ENCODE results near the gene HES6.

The HES6 gene

GRCh38 chr2:238282861-238283738 lies 43.3 kb upstream of the HES6 start:
- DNase-seq = no peak
- Histone ChIP-seq H3K23ac (ENCODE audit: low read length) (no peak overlapping the region), H4K5ac (ENCODE audit: low read length) (no peak overlapping the region), H3K4ac (ENCODE audit: low read depth, low read length) (no peak overlapping the region), H3K9ac (ENCODE audit: low read length) (no peak overlapping the region), H3K56ac (ENCODE audit: low read length) (no peak overlapping the region), H3K79me2 (ENCODE audit: control insufficient read depth, insufficient read depth, low read length) (peaks cover 5% of the 10 kb centered on the region), H3K27ac (ENCODE audit: low read depth, low read length) (no peak overlapping the region), H3K18ac (ENCODE audit: low read length) (no peak overlapping the region), H3K4me1 (ENCODE audit: control insufficient read depth, low read depth, low read length) (peaks cover 5% of the 10 kb centered on the region), H2AK5ac (ENCODE audit: low read length) (no peak overlapping the region), H3K36me3 (ENCODE audit: control insufficient read depth, insufficient read depth, low read length) (no peaks in the 10 kb centered on the region), H4K8ac (ENCODE audit: low read depth, low read length) (no peak overlapping the region), H3K4me3 (ENCODE audit: low read length) (no peak overlapping the region), H2BK5ac (ENCODE audit: low read length) (no peak overlapping the region), H3K4me2 (ENCODE audit: low read length) (no peak overlapping the region), H3K27me3 (ENCODE audit: insufficient read depth, low read length, poor library complexity) (no peaks in the 10 kb centered on the region), H2BK120ac (ENCODE audit: low read depth, low read length) (no peak overlapping the region), H3K79me1 (ENCODE audit: low read length) (peaks cover 14% of the 10 kb centered on the region), H2BK15ac (replicated peaks; ENCODE audit: low read depth) (no peak overlapping the region)
- no CpG with 5 or more reads among the region's 17 CpGs for WGBS (ENCODE audit: extremely low coverage, insufficient coverage, low lambda C conversion rate)

GRCh38 chr2:238281826-238282480 lies 42.1 kb upstream of the HES6 start:
- peaks cover 5% of the 10 kb centered on the region for H3K79me2 ChIP-seq (ENCODE audit: control insufficient read depth, insufficient read depth, low read length)
- no peak overlapping the region for H2BK5ac ChIP-seq (ENCODE audit: low read length)
- no peak overlapping the region for H3K4me2 ChIP-seq (ENCODE audit: low read length)
- peaks cover 2% of the 10 kb centered on the region for H3K4me1 ChIP-seq (ENCODE audit: control insufficient read depth, low read depth, low read length)
- no peak overlapping the region for H3K23ac ChIP-seq (ENCODE audit: low read length)
- no peak overlapping the region for H2BK120ac ChIP-seq (ENCODE audit: low read depth, low read length)
- no peak overlapping the region for H3K27ac ChIP-seq (ENCODE audit: low read depth, low read length)
- H3K36me3 ChIP-seq (ENCODE audit: control insufficient read depth, insufficient read depth, low read length) = no peaks in the 10 kb centered on the region
- no peak overlapping the region for H3K4ac ChIP-seq (ENCODE audit: low read depth, low read length)
- no peak overlapping the region for H3K18ac ChIP-seq (ENCODE audit: low read length)
- no CpG with 5 or more reads among the region's 13 CpGs for WGBS (ENCODE audit: extremely low coverage, insufficient coverage, low lambda C conversion rate)
- H3K27me3 ChIP-seq (ENCODE audit: insufficient read depth, low read length, poor library complexity) = no peaks in the 10 kb centered on the region
- H2AK5ac ChIP-seq (ENCODE audit: low read length) = no peak overlapping the region
- H2BK15ac ChIP-seq (replicated peaks; ENCODE audit: low read depth) = no peak overlapping the region
- H3K79me1 ChIP-seq (ENCODE audit: low read length) = peaks cover 11% of the 10 kb centered on the region
- no peak overlapping the region for H4K8ac ChIP-seq (ENCODE audit: low read depth, low read length)
- no peak overlapping the region for H4K5ac ChIP-seq (ENCODE audit: low read length)
- H3K56ac ChIP-seq (ENCODE audit: low read length) = no peak overlapping the region
- no peak overlapping the region for H3K9ac ChIP-seq (ENCODE audit: low read length)
- DNase-seq = no peak
- no peak overlapping the region for H3K4me3 ChIP-seq (ENCODE audit: low read length)

GRCh38 chr2:238280083-238280825 lies 40.4 kb upstream of the HES6 start:
- no peak overlapping the region for H2BK120ac ChIP-seq (ENCODE audit: low read depth, low read length)

GRCh38 chr2:238279324-238279682 lies 39.5 kb upstream of the HES6 start:
- H4K8ac ChIP-seq (ENCODE audit: low read depth, low read length) = no peak overlapping the region
- no peak overlapping the region for H3K4me2 ChIP-seq (ENCODE audit: low read length)
- no peak overlapping the region for H2AK5ac ChIP-seq (ENCODE audit: low read length)
- peaks cover 9% of the 10 kb centered on the region for H3K79me1 ChIP-seq (ENCODE audit: low read length)
- no peak for DNase-seq
- no peaks in the 10 kb centered on the region for H3K27me3 ChIP-seq (ENCODE audit: insufficient read depth, low read length, poor library complexity)
- no CpG with 5 or more reads among the region's 6 CpGs for WGBS (ENCODE audit: extremely low coverage, insufficient coverage, low lambda C conversion rate)
- no peak overlapping the region for H3K27ac ChIP-seq (ENCODE audit: low read depth, low read length)
- H3K23ac ChIP-seq (ENCODE audit: low read length) = no peak overlapping the region
- no peaks in the 10 kb centered on the region for H3K4me1 ChIP-seq (ENCODE audit: control insufficient read depth, low read depth, low read length)
- H3K4ac ChIP-seq (ENCODE audit: low read depth, low read length) = no peak overlapping the region
- H3K9ac ChIP-seq (ENCODE audit: low read length) = no peak overlapping the region
- H2BK120ac ChIP-seq (ENCODE audit: low read depth, low read length) = no peak overlapping the region
- no peaks in the 10 kb centered on the region for H3K36me3 ChIP-seq (ENCODE audit: control insufficient read depth, insufficient read depth, low read length)
- no peak overlapping the region for H4K5ac ChIP-seq (ENCODE audit: low read length)
- peaks cover 3% of the 10 kb centered on the region for H3K79me2 ChIP-seq (ENCODE audit: control insufficient read depth, insufficient read depth, low read length)
- H3K18ac ChIP-seq (ENCODE audit: low read length) = no peak overlapping the region
- no peak overlapping the region for H2BK15ac ChIP-seq (replicated peaks; ENCODE audit: low read depth)
- no peak overlapping the region for H2BK5ac ChIP-seq (ENCODE audit: low read length)
- no peak overlapping the region for H3K56ac ChIP-seq (ENCODE audit: low read length)
- no peak overlapping the region for H3K4me3 ChIP-seq (ENCODE audit: low read length)

More at GRCh38 chr2:238280083-238280825, 40.4 kb upstream of the HES6 start:
- no peak overlapping the region for H3K18ac ChIP-seq (ENCODE audit: low read length)
- no peaks in the 10 kb centered on the region for H3K27me3 ChIP-seq (ENCODE audit: insufficient read depth, low read length, poor library complexity)
- no CpG with 5 or more reads among the region's 12 CpGs for WGBS (ENCODE audit: extremely low coverage, insufficient coverage, low lambda C conversion rate)
- no peak overlapping the region for H2BK15ac ChIP-seq (replicated peaks; ENCODE audit: low read depth)
- no peak overlapping the region for H3K9ac ChIP-seq (ENCODE audit: low read length)
- H2BK5ac ChIP-seq (ENCODE audit: low read length) = no peak overlapping the region
- no peaks in the 10 kb centered on the region for H3K36me3 ChIP-seq (ENCODE audit: control insufficient read depth, insufficient read depth, low read length)
- H3K79me1 ChIP-seq (ENCODE audit: low read length) = peaks cover 9% of the 10 kb centered on the region
- H3K4ac ChIP-seq (ENCODE audit: low read depth, low read length) = no peak overlapping the region
- peaks cover 3% of the 10 kb centered on the region for H3K79me2 ChIP-seq (ENCODE audit: control insufficient read depth, insufficient read depth, low read length)
- no peak overlapping the region for H3K23ac ChIP-seq (ENCODE audit: low read length)
- H4K5ac ChIP-seq (ENCODE audit: low read length) = no peak overlapping the region
- no peak for DNase-seq
- H3K4me1 ChIP-seq (ENCODE audit: control insufficient read depth, low read depth, low read length) = no peaks in the 10 kb centered on the region
- H3K27ac ChIP-seq (ENCODE audit: low read depth, low read length) = no peak overlapping the region
- H2AK5ac ChIP-seq (ENCODE audit: low read length) = no peak overlapping the region
- no peak overlapping the region for H3K56ac ChIP-seq (ENCODE audit: low read length)
- no peak overlapping the region for H3K4me3 ChIP-seq (ENCODE audit: low read length)
- no peak overlapping the region for H3K4me2 ChIP-seq (ENCODE audit: low read length)
- no peak overlapping the region for H4K8ac ChIP-seq (ENCODE audit: low read depth, low read length)

- no peak overlapping the region for H3K4ac ChIP-seq (ENCODE audit: low read depth, low read length)
- H3K23ac ChIP-seq (ENCODE audit: low read length) = no peak overlapping the region
- no peak overlapping the region for H3K18ac ChIP-seq (ENCODE audit: low read length)
- H3K27ac ChIP-seq (ENCODE audit: low read depth, low read length) = no peak overlapping the region
- no peak overlapping the region for H2BK120ac ChIP-seq (ENCODE audit: low read depth, low read length)
- H3K9ac ChIP-seq (ENCODE audit: low read length) = no peak overlapping the region
- no CpG with 5 or more reads among the region's 9 CpGs for WGBS (ENCODE audit: extremely low coverage, insufficient coverage, low lambda C conversion rate)
- no peak overlapping the region for H2BK15ac ChIP-seq (replicated peaks; ENCODE audit: low read depth)
- peaks cover 8% of the 10 kb centered on the region for H3K79me1 ChIP-seq (ENCODE audit: low read length)
- peaks cover 2% of the 10 kb centered on the region for H3K79me2 ChIP-seq (ENCODE audit: control insufficient read depth, insufficient read depth, low read length)
- H3K4me1 ChIP-seq (ENCODE audit: control insufficient read depth, low read depth, low read length) = no peaks in the 10 kb centered on the region
- no peaks in the 10 kb centered on the region for H3K27me3 ChIP-seq (ENCODE audit: insufficient read depth, low read length, poor library complexity)
- no peak overlapping the region for H3K56ac ChIP-seq (ENCODE audit: low read length)
- no peak overlapping the region for H3K4me2 ChIP-seq (ENCODE audit: low read length)
- H3K36me3 ChIP-seq (ENCODE audit: control insufficient read depth, insufficient read depth, low read length) = no peaks in the 10 kb centered on the region
- H3K4me3 ChIP-seq (ENCODE audit: low read length) = no peak overlapping the region
- DNase-seq = no peak
- H2AK5ac ChIP-seq (ENCODE audit: low read length) = no peak overlapping the region
- no peak overlapping the region for H2BK5ac ChIP-seq (ENCODE audit: low read length)
- no peak overlapping the region for H4K5ac ChIP-seq (ENCODE audit: low read length)
- no peak overlapping the region for H4K8ac ChIP-seq (ENCODE audit: low read depth, low read length)
Measured at GRCh38 chr2:238278626-238279323, 38.9 kb upstream of the HES6 start.
